ENCODE results near the gene MYO7B. TPM values are rescaled to one million over a fixed set of nuclear protein-coding genes. Genes with fewer than 3 reads are reported as not detected.

The MYO7B gene
- total and polyA plus RNA-seq, 9 of the 15 experiments (the other 6 are each of a cell fraction or from before 2014, with no cell fraction given): 0.08 TPM; not detected in 8

DNA sequence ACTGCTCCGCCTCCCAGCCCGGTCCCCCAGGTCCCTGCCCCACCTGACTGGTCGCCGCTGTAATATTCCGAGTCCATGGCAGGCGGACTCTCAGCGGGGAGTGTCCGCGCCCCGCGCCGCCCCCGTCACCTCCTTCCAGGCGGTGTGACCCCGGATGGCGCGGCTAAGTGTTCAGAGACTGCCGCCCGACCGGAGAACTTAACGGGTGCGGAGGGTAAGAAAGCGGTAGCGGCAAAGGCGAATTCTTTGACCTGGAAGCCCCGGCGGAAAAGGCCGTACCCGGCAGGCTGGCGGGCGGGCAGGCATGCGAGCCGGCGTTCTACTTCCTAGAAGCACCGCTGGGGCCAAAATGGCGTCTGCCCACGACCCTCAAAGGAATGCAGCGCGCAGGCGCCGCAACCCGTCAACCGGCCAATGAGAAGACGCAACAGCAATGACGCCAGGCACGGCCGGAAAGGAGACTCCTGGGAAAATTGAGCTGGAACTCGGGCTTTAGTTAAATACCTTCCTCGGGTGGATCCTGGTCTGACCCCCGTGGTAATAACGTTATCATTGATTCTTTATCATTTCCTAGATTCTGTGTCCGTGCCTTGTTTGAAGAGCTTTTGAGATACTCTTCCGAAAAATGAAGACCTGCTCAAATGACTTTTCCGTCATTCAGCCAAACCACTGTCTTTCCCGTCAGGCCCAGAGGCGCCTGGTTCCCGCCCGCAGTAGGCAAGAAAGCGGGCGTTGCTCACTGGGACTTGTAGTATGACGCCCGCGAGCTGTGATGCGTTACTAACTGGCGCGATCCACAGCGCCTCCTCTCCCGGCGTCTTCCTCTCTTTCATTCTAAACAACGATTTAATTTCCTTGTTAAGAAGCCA lies 9.1 kb upstream of the MYO7B start, which contains the start of gene IWS1 (continued):
- TF ChIP-seq ZNF444 (CRISPR knock-in tag; IDR thresholded peaks at IDR 0.05) (no peak), MTA3 (IDR thresholded peaks at IDR 0.05; ENCODE audit: borderline replicate concordance) (peak; percentile 63; the same call in 1 of the 2 replicates), HNRNPLL (IDR thresholded peaks at IDR 0.05; ENCODE audit: low read depth, low read length, poor library complexity, severe bottlenecking) (peak; percentile 65), MTF1 (CRISPR knock-in tag; IDR thresholded peaks at IDR 0.05; ENCODE audit: borderline replicate concordance) (no peak), KDM5B (IDR thresholded peaks at IDR 0.05; ENCODE audit: insufficient replicate concordance, low read depth, low read length) (peak; percentile 0), USF2 (CRISPR knock-in tag; IDR thresholded peaks at IDR 0.05) (0 out of 2 replicates have a peak, but pooled peaks have one; percentile 4), SETDB1 (IDR thresholded peaks at IDR 0.05; ENCODE audit: low read length) (no peak), RAD21 (CRISPR knock-in tag; conservative IDR thresholded peaks at IDR 0.05 in 1 of 2, IDR thresholded peaks at IDR 0.05 in 1 of 2) (no peak), RBM14 (IDR thresholded peaks at IDR 0.05; ENCODE audit: borderline replicate concordance, insufficient read depth, low read depth, low read length) (peak; percentile 51; the same call in 1 of the 2 replicates), CUX1 (CRISPR knock-in tag; IDR thresholded peaks at IDR 0.05) (0 out of 2 replicates have a peak, but pooled peaks have one; percentile 46), ELF1 (tag; IDR thresholded peaks at IDR 0.05) (peak; percentile 88), TAF9B (IDR thresholded peaks at IDR 0.05; ENCODE audit: partially characterized antibody) (peak; percentile 84), ZNF589 (CRISPR knock-in tag; IDR thresholded peaks at IDR 0.05; ENCODE audit: low read depth) (peak; percentile 67; the same call in 1 of the 2 replicates), SRSF7 (optimal IDR thresholded peaks at IDR 0.05; ENCODE audit: low read depth, low read length) (no peak), ETV5 (CRISPR knock-in tag; IDR thresholded peaks at IDR 0.05; ENCODE audit: low read depth) (peak; percentile 67; the same call in 1 of the 2 replicates), ZNF785 (CRISPR knock-in tag; IDR thresholded peaks at IDR 0.05) (no peak)
- TF ChIP-seq, protein P1, sequence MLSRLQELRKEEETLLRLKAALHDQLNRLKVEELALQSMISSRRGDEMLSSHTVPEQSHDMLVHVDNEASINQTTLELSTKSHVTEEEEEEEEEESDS (CRISPR knock-in tag; IDR thresholded peaks at IDR 0.05): no peak
- TF ChIP-seq, protein P2, sequence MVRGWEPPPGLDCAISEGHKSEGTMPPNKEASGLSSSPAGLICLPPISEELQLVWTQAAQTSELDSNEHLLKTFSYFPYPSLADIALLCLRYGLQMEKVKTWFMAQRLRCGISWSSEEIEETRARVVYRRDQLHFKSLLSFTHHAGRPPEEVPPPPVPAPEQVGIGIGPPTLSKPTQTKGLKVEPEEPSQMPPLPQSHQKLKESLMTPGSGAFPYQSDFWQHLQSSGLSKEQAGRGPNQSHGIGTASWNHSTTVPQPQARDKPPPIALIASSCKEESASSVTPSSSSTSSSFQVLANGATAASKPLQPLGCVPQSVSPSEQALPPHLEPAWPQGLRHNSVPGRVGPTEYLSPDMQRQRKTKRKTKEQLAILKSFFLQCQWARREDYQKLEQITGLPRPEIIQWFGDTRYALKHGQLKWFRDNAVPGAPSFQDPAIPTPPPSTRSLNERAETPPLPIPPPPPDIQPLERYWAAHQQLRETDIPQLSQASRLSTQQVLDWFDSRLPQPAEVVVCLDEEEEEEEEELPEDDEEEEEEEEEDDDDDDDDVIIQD (CRISPR knock-in tag; IDR thresholded peaks at IDR 0.05): no peak

Data from K562 (cell line).